ENCODE measurements around the gene C2orf15. TPM values are rescaled to one million over a fixed set of nuclear protein-coding genes. Genes with fewer than 3 reads are reported as not detected.

The C2orf15 gene
- total RNA-seq, 3 donors from 2014 or later: 1.3 to 3.6 (median 3.5) TPM

GRCh38 chr2:99200076-99200800 lies 58.7 kb downstream of the C2orf15 start:
- peaks cover 6% of the 10 kb centered on the region for H3K36me3 ChIP-seq (ENCODE audit: low read depth)
- H3K4me3 ChIP-seq: no peak overlapping the region
- no peak for TF ChIP-seq CTCF (IDR thresholded peaks at IDR 0.05)
- H3K4me1 ChIP-seq (ENCODE audit: low read depth): no peaks in the 10 kb centered on the region
- intact Hi-C loops (cut with DNase I, micrococcal nuclease): no loop called here
- peaks cover 3% of the 10 kb centered on the region for H3K9me3 ChIP-seq
- ATAC-seq (no peak), DNase-seq (no peak)

Other genes starting within 250 kb of the C2orf15 start
- 10 to 100 TPM in 2 of 3 donors, 1 to 10 TPM in 1; 8.0 to 18.1 (median 17.8) TPM for gene CRACDL, start 205.5 kb upstream of the C2orf15 start, total RNA-seq
- 1 to 10 TPM; 6.6 to 8.8 (median 7.8) TPM for gene TSGA10, start 13.2 kb downstream of the C2orf15 start, total RNA-seq
- gene LIPT1, start 13.3 kb downstream of the C2orf15 start, total RNA-seq: 1 to 10 TPM; 7.0 to 8.4 (median 7.0) TPM
- gene MITD1, start 39.4 kb downstream of the C2orf15 start, total RNA-seq: 10 to 100 TPM; 21.7 to 24.3 (median 22.0) TPM
- 10 to 100 TPM; 22.5 to 23.2 (median 23.0) TPM for gene MRPL30, start 39.5 kb downstream of the C2orf15 start, total RNA-seq
- gene LYG2, start 114.0 kb downstream of the C2orf15 start, total RNA-seq: not detected
- gene LYG1, start 159.5 kb downstream of the C2orf15 start, total RNA-seq: 1 to 10 TPM in 2 of 3 donors, not detected in 1; 1.5 to 1.6 TPM
- gene TXNDC9, start 194.6 kb downstream of the C2orf15 start, total RNA-seq: 10 to 100 TPM; 21.5 to 26.5 (median 25.2) TPM
- gene EIF5B, start 195.7 kb downstream of the C2orf15 start, total RNA-seq: 10 to 100 TPM; 23.5 to 47.3 (median 30.1) TPM

Measured in mucosa of descending colon (tissue), 3 donors.